ENCODE data around the gene CTSC.
"Not testable (repeated sequence)": the region's sequence is repeated elsewhere in the genome, so short reads cannot be mapped to it uniquely, and the experiment has no call there.

The CTSC gene

DNA sequence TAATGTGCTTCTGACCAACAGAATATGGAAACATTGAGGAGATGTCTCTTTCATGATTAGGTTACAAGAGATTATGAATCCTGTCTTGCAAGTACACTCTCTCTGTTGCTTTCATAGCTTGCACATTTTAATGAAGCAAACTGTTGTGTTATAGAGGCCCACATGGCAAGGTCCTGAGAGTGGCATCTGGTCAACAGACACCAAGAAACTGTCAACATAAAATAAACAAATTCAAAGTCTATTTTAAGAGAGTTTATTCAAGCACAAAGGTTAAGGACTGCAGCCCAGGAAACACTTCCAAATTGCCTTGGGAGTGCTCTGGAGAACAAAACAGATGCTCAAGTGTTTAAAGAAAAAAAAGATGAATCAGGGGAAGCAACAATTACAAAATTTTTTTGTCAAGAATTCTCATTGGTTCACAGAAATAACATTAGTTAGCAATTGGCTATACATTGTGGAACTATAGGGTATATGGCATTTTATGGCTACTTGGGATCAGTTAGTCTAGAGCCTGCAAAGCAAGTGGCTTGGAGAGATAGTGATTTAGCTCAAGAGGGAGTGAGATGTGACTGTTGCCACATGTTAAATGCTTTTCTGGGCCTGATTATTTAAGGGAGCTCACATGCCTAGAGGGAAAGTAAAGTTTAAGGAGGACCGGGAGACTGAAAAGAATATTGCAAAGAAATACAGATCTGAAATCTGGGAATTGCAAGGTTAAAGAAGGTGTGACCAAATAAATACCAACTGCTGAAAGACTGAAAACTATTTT, 54.6 kb downstream of the CTSC start:
- DNase-seq (ENCODE audit: low spot score) = no peak

DNA sequence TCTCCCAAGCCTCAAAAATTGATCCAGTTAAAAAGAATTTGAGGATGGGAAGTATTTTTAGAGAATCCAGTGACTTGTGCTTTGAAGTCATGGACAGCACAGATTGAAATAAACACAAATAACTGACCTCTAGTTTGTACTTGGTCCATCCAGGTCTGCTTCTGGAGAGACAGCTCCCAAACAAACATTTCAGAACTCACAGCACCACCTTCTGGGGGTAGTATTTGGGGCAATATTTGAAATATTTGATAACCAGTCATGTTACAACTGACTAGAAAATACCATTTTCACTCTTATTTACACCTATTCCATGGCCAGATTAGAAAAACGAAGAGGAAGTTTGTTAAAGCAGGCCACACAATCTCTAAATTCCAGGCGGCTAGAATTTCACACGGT, 56.2 kb downstream of the CTSC start:
- no peak for DNase-seq (ENCODE audit: low spot score)

DNA sequence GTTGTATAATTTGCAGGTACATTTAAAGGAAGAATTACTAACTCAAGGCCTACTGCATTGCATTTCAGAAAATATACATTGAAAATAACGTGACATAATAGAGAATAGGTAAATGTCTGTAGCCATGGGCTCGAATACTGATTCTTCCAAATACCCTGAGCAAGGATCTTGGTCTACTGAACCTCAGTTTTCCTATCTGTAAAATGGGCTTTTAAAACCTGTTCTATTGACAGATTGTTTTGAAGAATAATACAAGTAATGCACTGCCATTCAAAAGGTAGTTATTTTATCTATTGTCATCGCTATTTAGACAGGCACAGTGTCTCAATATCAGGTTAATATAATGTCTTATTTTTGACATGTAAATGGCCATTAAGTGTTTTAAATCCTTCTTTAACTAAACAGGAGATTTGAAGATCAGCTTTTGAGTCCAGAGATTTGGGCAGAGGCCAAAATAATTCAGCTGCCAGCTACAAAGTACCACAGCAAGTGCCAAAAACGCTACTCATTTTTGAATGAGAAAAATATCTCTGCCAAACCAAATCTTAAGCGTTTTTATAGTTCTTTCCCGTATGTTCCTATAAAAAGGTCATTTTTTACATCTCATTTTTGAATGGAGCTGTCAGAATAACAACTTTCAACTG, 56.7 kb downstream of the CTSC start:
- no peak for DNase-seq (ENCODE audit: low spot score)

DNA sequence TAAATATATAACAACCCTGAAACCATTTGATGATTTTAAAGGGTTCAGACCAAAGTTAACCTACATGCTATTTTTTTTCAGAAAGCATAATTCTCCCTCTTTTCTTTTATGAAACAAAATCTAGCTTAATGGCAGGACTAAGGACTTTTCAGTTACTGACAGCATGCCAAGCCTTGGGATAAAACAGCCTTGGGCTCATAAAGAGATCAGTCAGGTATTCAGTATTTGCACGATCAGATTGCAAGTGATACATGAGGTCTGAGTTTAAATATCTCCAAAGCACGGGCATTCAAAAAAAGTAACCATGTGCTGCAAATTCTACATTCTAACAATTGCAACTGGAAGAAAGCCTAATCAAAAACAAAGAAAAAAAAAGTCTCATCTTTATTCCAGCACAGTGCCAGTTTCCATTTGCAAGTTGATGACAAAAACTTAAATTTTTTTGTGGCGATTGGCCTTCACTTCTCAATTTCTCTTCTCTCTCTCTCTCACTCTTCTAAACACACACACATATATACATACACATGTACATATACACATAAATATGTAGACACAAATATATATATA, 60.1 kb downstream of the CTSC start:
- DNase-seq (ENCODE audit: low spot score) = no peak

DNA sequence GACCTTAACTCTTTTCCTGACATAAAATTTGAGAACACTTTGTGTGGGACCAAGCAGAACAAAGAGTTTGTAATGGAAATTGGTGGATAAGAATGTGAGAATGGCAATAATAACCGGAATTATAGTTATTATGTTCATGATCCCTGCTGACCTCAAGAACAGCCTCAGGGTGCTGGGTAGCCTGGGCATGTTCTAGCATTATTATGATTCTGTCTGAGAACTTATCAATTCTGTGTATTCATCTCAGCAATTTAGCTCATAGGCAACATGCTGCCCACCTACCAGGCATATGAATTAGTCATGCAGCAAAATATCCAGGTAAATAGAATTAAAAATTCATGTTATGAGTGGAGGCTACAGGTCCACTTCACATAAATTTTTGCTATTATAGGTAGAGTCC, 61.9 kb downstream of the CTSC start:
- DNase-seq (ENCODE audit: low spot score) = no peak

DNA sequence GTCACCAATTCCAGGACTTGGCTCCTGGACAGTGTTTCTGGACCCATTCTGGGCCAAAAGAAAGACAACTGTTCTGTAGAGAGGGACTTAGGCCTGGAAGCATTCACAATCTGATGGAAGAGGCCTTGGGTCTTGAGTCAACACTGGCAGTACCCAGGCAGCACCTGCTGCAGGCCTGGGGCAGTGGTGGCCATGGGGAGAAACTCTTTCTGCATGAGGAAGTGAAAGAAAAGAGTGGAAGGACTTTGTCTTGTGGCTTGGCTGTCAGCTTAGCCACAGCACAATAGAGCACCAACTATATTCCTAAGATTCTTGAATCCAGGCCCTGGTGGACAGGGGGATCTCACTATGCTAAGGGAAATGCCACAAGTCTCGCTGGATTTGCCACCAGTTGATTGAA, 70.6 kb downstream of the CTSC start:
- DNase-seq (ENCODE audit: low spot score) = no peak

DNA sequence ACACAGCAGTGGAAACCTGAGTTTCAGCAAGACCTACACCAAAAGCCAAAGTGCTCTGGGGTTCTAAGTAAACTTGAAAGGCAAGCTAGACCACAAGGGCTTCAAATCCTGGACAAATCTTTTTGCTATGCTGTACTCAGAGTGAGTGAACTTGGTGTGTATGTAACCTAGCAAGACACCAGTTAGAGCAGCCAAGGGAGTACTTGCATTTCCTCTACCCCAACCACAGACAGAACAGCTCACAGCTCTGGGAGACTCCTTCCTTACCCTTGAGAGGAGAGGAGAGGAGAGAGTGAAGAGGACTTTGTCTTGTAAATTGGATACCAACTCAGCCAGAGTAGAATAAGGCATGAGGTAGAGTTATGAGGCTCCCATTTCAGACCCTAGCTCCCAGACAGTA, 71.4 kb downstream of the CTSC start:
- DNase-seq (ENCODE audit: low spot score) = no peak

DNA sequence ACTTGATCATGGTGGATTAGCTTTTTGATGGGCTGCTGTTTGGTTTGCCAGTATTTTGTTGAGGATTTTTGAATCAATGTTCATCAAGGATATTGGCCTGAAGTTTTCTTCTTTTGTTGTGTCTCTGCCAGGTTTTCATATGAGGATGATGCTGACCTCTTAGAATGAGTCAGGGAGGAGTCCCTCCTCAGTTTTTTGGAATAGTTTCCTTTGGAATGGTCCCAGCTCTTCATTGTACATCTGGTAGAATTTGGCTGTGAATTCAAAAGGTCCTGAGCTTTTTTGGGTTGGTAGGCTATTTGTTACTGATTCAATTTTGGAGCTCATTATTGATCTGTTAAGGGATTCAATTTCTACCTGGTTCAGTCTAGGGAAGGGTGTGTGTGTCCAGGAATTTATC, 78.1 kb downstream of the CTSC start:
- no peak for DNase-seq (ENCODE audit: low spot score)

DNA sequence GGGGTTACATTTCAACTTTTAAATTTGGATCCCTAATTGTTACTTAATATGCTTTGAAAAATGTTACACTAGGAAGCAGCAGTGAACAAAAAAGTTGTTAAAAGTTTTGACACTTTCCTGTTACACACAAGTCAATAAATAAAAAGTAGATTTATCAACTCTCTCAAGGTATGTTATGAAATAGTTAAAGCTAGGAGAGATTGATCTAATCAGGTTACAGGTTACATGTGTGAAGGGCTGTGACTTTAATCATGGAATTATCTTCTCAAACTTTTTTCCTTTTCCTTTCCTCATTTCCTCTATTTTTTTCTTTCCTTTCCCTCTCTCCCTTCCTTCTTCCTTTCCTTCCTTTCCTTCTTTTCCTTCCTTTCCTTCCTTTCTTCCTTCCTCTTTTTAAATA, 85.3 kb downstream of the CTSC start:
- DNase-seq (ENCODE audit: low spot score) = no peak

DNA sequence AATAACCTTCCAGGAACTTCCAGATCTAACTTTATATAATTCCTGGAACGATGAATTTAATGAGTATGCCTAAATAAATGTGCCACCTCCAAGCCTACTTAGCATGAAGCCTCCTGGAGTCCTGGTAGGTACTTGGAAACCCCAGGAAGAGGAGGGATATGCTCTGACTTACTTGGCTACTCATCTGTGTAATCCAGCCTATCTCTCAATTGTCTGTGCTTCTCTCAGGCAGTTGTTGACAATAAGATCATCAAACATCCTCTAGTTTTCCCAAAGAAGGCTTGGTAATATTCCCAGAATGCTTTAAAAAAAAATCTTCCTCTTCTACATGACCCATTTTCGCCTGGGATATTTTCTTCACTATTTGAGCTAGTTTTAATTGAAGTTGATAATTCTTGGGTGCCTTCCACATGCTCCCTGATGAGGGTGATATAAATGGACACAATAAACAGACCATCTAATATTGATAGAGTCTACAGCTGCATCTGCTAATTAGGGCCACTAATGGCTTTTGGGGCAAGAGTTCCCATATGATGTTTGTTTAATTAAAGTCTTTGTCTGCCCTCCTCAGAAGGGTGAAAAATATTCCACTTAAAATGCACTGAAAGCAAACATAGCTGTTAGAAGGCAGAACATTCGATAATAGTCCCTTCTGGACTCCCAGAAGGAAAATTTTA, 86.8 kb downstream of the CTSC start:
- no peak for DNase-seq (ENCODE audit: low spot score)

DNA sequence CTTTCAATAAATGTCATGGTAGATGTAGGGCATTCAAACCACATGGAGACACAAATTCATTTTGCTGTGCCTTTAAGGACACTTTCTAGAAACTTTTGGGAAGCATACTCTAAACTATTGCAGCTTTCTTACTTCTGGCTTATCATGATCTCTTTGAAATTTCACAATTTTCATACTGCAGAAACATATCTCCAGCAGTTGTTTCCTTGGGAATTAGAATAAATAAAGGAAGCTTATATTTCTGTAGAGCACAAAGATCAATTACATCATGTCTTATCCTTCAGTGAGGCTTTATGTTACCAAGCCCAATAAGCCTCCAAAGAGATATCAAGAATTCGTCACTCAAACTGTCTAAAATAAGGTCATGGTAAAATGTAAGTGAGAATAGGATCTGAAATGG, 87.8 kb downstream of the CTSC start:
- DNase-seq (ENCODE audit: low spot score) = no peak

DNA sequence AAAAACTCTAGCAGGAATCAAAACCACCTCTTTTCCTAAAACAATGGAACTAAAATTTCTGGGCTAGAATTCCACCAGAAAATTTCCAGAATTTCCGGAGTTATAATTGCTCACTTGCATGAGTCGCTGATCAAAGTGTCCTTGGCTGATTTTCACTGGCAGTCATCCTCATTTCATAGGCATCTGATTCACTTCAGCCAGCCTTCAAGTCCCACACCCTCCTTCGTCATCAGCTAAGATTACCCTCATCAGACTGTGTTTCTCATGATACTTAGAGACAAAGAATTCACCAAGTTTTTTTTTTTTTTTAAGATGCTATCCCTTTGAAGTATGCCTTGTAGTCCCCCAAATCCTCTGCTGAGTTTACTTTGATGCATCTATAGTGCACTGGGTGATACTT, 90.8 kb downstream of the CTSC start:
- DNase-seq (ENCODE audit: low spot score) = no peak

DNA sequence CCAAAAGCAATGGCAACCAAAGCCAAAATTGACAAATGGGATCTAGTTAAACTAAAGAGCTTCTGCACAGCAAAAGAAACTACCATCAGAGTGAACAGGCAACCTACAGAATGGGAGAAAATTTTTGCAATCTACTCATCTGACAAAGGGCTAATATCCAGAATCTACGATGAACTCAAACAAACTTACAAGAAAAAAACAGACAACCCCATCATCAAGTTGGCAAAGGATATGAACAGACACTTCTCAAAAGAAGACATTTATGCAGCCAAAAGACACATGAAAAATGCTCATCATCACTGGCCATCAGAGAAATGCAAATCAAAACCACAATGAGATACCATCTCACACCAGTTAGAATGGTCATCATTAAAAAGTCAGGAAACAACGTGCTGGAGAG, 92.0 kb downstream of the CTSC start:
- not testable (repeated sequence) for DNase-seq (ENCODE audit: low spot score)

Measured in kidney capillary endothelial cell (primary cell).